CD4-positive, alpha-beta T cell treated with Interleukin-1 beta for 1 hour (primary cell): ENCODE results near the gene ATP11A.

Experiments
- DNase-seq, 2 donors: peaks; one replicate each; pipeline ENCODE4 v3.0.0-alpha.2; 2020 to 2022

The ATP11A gene

DNA sequence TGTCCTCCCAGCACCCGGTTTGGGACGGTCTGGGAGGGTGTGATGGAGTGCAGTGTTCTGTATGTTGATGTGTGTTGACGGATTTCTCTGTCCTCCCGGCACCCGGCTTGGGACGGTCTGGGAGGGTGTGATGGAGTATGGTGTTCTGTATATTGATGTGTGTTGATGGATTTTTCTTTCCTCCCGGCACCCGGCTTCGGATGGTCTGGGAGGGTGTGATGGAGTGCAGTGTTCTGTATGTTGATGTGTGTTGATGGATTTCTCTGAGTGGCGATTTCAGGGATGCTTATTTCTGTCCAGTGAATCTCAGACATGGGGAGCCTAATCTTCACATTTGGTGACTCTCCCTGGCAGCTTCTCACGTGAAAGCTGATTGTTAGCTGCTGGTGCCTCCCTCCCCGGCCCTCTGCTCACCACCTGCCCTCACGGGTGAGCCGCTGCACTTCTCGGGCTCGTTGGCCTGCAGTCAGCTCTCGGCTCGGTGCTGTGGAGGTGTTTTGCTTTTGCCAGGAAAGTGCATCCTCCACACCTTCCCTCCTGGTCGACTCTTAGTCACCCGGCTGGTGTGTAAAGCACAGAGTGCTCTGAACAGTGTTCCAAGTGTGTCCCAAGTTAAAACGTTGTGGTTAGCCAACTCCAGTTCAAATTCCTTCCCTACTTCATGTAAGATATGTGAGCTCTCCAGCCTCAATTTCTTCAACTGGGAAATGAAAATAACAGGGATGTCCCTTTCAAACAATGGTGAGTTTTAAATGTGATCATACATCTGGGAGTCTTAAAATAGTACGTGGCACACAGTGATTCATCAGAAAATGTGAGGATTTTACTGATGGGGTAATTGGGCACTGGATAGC, 54.6 kb downstream of the ATP11A start:
- no peak for DNase-seq

DNA sequence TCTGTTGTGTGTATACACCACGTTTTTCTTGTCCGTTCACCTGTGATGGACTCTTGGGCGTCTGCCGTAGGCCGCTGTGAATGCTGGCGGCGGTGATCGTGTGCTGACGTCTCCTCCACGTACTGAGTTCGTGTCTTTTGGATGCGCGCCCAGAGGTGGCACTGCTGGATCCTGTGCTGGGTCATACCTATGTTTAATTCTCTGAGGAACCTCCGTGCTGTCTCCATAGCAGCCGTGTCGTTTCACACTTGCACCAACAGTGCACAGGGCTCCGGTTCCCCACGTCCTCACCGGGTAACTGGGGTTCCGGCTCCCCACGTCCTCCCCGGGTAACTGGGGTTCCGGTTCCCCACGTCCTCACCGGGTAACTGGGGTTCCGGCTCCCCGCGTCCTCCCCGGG, 56.2 kb downstream of the ATP11A start:
- DNase-seq = no peak

DNA sequence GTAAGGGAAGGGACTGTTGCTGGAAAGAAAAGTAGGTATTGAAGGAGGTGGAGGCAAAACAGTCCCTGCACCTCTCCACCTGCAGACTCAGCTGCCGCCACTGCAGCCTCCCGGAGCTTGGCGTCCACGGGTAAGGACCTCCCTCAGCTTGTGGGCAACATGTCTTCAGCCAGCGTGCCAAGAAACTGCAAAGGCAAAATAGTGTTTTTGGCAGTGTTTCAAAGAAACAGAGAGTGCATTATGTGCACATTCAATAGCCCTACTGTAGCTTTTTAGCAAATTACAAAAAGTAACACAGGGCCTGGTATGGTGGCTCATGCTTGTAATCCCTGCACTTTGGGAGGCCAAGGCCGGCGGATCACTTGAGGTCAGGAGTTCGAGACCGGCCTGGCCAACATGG, 57.4 kb downstream of the ATP11A start:
- no peak for DNase-seq

DNA sequence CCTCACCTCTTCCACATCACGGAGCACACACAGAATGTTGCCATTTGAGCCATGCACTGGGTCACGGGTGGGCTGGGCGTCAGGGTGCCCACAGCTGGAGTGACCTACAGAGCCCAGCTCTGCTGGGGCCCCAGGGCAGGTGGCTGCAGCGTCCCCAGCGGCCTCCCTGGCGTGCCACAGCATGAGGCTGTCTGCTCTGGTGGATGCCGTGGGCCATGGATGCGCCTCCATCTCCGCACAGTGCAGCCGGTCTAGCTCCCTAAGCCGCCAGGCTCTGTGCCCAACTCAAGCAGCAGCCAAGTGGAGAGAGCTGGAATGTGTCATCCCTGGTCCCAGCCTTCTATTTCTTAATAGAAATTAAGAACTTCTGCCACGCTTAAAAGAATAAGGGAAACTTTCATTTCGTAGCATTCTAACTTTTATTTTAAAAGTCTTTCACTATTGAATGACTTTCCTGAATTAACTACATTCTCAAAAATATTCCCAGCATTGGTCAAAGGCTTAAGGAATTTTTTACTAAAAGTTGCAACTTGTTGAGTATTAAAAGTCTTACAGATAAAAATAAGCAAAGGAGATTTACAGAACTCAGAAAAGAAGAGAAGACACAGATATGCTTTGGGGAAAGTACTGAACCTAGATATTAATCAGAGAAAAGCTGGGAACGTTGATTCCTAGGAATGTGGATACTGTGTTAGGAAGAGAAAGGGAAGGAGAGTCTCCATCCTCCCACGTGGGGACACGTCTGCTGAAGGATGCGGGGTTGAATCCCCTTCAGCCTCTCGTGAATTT, 59.3 kb downstream of the ATP11A start:
- DNase-seq = no peak

DNA sequence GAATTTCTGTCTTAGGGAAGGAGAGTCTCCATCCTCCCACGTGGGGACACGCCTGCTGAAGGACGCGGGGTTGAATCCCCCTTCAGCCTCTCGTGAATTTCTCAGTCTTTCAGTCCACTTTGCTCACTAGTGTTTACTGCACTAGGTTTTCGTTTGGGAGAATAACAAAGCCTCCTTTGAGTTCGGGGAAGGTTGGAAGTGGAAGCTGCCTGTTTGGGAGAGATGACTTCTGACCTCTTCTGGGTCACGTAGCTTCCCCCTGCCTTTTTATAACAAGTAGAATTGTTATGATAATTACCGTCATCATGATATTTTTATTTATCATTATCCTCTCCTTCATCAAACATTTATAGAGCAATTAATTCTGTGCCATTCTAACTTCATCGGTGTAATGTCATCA, 60.7 kb downstream of the ATP11A start:
- no peak for DNase-seq

DNA sequence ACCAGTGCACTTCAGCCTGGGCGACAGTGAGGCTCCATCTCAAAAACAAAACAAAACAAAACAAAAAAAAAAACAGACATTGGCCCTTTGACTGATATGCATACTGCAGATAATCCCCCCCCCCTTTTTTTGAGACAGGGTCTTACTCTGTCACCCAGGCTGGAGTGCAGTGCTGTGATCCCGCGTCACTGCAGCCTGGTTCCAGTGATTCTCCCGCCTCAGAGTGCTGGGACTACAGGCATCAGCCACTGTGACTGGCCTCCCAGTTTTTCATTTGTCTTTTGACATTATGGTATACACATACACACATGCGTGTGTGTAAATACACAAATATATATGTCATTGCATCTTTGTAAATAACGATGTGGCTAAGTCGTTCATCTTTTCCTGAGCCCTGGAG, 61.8 kb downstream of the ATP11A start:
- DNase-seq = no peak

DNA sequence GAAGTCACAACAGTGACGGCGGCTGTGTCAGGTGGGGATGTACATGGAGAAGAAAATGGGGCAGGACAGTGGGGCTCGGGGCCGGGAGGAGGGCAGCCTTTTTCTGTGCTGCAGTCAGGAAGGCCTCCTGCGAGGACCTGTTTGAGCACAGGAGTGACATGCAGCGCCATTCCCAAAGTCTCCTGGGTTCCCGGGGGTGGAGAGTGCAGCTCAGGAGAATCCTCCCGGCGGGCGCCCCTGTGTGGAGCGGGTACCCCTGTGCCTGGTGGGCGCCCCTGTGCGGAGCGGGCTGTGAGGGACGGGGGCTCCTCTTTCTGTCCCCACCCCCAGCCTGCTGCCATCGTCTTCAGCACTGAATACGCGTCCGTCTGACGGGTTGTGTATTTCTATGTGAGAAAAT, 62.4 kb downstream of the ATP11A start:
- no peak for DNase-seq

DNA sequence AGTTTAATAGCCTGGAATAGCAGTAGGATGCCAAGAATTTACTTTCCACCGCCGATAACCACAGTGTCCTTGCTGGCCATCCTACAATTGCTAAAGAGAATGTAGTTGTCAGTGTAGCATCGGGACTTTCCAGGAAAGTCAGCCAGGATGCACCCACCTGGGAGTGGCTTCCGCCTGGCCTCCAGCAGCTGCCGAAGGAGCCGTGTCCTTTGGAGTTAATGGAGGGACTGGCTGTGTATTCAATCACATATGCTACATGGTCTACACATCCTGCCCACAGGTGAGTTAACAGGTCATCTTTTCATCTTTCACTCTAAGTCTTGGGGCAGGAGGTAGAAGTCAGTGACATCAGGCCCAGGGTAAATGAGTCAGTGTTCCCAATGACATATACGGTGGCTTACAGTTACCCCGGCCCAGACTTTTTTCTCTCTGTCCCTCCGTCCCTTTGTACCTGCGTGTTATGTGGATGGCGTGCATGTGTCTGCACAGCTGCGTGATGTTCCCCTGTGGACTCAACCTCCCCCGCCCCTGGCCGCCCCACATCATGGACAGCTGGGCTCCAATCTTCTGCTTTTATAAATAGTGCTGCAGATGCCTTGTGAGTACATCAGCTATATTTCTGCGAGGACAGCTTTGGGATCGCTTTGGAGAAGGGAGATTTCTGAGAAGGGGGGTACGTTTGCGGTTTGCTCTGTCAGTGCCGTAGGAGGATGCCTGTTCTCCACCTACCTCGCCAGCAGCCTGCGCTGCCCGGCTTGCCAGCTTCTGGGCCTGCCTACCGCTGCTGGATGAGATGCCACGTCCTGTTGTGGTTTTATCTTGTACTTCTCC, 63.1 kb downstream of the ATP11A start:
- DNase-seq = no peak

DNA sequence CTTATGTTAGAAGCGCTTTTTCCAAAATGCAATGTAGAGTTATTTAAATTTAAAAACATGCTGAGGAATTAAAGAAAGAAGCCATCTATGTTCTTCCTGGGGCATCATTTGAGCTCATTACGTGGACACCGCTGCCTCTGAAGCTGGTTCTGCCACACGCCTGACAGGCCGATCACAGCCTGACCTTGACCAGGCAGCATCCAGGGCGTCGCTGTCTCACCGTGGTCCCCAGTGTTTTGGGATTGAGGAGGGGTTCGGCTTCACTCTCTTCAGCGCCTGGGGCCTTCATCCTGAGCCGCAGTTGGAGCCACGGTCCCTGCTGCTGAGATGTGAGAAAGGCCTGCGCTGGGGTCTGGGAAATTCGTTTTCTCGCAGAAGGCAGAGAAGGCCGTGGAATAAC, 64.0 kb downstream of the ATP11A start:
- DNase-seq = no peak

DNA sequence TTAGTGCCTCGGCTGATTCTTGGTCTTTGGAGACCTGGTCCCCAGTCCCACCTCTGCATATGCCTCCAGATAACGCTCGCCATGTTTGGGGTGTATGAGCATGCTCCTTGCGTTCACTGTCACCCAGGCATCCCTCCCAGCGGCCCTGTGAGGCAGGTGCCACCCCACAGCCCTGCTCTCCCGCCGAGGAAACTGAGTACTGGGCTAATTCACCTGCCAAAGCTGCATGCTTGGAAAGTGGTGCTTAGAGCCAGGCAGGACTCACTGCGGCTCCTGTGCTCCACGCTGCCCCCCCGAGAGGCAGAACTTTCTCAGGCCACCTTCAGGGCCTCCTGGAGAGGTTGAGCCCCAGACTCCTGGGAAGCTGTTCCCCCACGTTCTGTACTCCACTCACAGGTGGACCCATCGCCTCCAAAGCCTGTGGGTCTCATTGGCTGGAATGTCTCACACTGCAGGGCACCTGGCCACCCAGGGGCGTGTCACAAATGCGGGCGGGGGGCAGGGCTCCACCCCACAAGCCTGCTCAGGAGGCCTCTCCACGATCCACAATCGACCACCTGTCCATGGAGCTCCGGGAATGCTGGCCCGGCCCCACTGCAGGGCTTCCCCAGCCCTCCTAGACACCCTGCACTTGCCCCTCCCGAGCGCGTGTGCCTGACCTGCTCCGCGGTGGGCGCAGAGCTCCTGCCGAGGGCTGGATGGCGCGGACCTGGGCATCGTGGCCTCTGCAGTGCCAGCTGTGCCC, 64.6 kb downstream of the ATP11A start:
- DNase-seq = no peak

DNA sequence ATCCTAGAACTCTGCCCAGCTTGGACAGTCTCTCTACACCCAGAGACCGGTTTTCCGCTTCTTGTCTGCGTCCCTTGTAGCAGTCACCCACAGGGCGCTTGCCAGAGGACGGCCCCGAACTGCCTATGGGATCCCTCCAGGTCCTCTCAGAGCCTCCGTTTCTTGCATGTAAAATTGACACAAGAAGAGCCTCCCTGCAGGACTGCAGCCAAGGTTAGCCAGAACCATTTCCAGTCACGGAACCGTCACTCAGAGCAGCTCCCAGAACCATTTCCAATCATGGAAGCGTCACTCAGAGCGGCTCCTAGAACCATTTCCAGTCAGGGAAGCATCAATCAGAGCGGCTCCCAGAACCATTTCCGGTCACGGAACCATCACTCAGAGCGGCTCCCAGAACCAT, 65.5 kb downstream of the ATP11A start:
- DNase-seq = no peak

DNA sequence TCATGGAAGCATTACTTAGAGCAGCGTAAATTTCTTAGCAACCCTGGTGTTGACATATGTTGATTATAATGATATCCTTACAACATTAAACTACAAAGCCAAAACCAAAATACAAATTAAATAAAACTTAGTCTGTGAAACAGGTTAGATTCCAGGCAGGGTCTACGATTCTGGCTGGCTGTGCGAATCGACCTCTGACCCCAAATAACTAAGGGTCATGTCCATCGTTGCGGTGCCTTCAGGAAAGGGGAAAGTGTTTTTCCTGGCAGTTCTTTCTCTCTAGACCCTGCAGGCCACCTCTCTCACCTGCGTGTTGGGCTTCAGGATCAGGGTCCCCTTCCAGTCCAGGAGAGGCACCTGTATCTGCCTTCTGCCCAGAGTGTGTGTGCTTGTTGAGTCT, 66.2 kb downstream of the ATP11A start:
- no peak for DNase-seq

DNA sequence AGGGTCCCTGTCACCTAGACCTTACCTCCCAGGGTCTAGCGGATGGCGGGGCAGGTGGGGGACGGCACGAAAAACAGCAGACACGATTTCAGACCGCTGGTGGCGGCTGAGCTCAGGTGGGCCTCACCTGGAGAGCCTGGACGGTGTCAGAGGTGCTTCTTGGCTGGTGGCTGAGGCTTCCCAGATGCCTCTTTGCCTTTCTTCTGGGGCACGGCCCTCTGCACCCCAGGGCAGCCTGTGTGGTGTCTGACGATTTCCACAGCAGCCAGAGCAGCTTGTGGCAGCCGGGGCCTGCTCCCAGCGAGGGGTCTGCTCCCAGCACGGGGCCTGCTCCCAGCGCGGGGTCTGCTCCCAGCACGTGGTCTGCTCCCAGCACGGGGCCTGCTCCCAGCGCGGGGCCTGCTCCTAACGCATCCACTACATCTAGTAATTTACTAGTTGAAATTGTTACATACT, 66.7 kb downstream of the ATP11A start:
- no peak for DNase-seq

DNA sequence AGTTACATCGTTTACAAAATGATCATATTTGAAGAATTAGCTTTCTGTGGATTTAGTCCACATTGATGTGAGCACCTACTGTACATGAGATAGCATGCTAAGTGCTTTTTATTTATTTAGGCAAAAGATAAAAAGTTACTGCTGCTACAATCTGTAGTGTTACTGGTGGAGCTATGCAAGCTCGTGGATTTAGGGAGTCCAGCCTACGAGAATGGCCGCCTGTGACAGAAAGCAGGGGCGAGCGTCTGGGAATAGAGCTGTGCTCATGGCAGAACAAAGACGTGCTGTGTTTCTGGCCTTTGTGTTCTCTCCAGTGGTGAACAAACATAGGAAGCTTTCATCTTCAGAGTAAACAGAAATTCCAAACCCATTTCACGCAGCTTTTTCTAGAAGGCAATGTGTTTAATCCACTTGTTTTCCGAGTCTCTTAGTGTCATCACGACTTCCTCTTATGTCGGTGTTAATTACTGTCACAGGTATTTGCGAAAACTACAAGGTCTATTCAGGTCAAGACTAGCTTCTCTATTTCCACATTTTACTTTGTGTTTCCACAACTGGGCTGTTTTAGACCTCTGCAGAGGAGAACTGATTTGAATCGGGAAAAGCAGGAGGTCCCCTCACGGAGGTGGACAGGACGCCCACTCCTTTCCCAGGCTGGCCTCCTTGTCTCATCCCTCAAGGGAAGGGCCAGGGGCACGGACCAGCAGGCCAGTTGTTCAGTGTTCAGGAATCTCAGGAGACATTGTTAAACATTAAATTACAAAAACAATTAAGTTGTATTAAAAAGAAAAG, 67.3 kb downstream of the ATP11A start:
- no peak for DNase-seq

DNA sequence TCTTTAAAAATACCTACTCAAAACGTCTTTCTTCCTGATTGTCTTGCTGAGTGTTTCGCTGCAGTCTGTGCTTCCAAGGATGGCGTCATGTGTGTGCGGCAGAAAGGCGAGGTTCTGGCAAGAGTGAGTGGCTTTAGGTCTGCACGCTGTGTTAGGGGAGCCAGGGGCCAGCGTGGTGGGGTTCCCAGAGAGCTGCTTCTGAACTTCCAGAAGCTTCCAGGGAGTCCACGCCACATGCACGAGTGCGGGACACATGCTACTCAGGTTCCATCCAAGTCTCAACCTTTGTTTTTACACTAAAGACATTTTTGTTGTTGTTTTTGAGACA, 67.9 kb downstream of the ATP11A start:
- no peak for DNase-seq

DNA sequence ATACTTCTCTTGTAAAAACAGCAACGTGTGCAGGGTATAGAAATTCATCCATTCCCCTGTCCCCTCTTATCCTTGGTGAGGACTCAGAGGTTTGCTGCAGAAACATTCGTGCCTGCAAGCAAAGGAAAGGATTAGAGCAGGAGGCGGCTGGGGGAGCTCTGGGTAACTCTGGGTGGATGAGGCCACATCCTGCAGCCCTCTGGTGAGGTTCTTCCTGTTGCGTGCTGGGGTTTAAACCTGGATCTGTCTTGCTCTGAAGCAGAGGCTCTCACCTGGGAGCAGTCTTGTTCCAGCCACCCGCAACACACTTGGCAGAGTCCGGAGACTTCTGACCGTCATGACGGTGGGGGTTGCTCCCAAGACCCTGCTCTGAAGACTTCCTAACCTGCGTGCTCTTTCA, 69.2 kb downstream of the ATP11A start:
- no peak for DNase-seq

DNA sequence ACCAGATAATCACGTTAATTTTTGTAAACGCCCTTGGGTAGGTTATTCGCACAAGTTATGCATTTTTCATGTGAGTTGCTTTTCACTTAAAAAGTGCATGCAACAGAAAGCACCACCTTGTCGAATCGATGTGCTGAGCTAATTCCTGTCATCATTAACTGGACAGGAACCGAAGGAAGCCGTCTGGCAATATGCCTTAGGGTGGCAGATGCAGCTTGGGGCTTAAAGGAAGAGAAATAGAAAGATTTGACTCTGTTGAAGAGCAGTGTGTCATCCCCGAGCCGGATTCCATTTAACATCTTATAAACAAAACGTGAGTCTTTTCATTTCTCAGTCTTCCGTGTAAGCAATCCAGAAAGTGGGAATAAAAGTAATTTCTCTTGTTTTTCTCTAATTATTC, 70.0 kb downstream of the ATP11A start:
- DNase-seq = no peak

DNA sequence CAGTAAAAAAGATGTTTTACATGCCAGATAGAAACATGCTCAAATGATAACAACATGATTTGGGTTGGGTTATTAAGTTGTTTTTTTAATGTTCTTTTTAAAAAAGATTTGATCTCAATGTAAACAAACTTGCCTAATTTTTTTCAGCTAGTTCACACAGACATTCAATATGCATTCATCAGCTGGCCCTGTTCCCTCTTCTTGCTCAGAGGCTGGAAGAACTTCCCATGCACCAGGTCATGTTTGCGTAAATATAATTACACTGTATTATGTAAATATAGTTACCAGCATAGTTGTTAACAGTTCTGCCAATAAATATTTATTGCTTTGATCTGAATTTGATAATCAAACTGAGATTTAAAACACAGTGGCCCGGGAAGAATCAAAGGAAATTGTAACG, 70.6 kb downstream of the ATP11A start:
- no peak for DNase-seq

DNA sequence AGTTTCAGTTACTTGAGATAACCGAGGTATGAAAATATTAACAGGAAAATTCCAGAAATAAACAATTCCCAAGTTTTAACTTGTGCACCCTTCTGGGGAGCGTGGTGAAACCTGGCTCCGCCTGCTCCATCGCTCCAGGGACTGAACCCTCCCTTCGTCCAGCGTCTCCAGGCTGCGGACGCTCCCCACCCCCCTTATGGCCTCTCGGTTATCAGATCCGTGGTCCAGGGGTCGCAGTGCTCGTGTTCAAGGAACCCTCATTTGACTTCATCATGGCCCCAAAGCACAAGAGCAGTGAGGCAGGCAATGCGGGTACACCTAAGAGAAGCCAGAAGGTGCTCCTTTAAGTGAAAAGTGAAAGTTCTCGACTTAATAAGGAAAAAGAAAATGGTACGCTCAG, 71.1 kb downstream of the ATP11A start:
- DNase-seq = no peak

DNA sequence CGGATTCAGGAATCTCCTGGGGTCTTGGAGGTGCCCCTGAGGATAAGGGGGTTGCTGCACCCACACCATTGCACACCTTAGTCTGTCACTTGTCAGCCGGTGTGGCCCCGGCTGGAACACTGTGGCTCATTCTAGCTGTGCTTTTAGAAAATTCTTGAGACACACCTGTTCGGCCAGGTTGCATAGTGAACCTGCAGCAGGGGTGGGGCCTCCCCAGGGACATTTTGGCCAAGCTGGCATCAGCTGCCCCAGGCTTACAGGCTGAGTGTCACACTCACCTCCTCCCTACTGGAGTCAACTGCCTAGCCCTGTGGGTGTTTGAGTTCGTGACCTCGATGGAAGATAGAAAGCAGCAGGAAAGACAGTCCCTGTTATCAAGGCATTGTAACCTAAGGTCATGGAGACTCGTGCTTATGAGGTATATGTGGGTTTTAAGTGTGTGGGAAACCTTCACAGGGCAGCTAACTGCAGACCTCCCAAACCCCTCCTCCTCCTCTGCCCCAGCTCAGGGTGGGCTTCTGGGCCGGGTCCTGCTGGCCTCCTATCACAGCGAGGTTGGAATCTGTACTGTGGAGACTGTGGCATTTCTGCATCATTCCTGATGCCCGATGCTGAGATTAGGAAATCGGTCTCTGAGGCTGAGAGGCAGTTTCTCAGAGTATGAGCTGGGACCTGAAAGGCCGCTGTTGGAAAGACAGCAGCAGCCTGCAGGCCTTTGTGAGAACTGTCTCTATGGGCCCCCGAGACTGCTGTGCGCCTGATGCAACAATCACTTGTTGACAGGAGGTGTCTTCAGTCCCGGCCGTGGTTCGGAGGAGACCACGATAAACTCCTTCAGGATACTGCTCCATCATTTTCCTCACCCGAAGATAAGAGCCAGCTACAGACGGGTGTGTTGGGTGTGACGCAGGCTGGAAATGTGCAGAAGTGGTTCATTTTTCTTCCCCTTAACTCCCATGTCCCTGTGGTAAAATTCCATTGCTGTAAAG, 72.2 kb downstream of the ATP11A start:
- DNase-seq = no peak

DNA sequence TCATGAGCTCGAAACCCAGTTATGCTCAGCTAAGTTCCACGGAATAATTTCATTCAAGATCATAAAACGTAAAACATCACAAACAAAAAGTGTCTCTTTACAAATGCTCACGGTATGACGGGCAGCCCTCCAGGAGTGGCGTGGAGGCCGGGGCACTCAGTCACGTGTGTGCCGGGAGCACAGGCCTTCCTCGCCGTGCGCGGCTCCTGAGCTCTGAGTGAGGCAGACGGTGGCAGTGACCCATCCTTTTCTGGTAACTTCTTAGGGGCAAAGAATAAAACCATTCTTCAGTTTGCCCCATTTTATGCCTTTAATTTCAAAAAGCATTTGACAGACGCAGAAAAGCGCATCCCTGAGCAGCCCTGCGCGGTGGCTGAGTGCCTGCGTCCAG, 72.8 kb downstream of the ATP11A start:
- no peak for DNase-seq
